ENCODE measurements around the gene PCK2.
A peak's percentile ranks its signal among the peaks of the same experiment; 100 is the strongest.

The PCK2 gene

GRCh38 chr14:24116128-24116814 is 22.2 kb downstream of the PCK2 start:
- DNase-seq (ENCODE audit: low spot score): no peak

GRCh38 chr14:24117179-24117578 is 23.1 kb downstream of the PCK2 start:
- no peak for DNase-seq (ENCODE audit: low spot score)

GRCh38 chr14:24119691-24120090 is 25.6 kb downstream of the PCK2 start:
- no peak for DNase-seq (ENCODE audit: low spot score)

GRCh38 chr14:24121210-24121609 is 27.1 kb downstream of the PCK2 start:
- DNase-seq (ENCODE audit: low spot score): no peak

GRCh38 chr14:24122416-24122815 is 28.3 kb downstream of the PCK2 start:
- no peak for DNase-seq (ENCODE audit: low spot score)

GRCh38 chr14:24122898-24123297 is 28.8 kb downstream of the PCK2 start:
- no peak for DNase-seq (ENCODE audit: low spot score)

GRCh38 chr14:24123424-24124417 is 29.6 kb downstream of the PCK2 start:
- DNase-seq (ENCODE audit: low spot score): no peak

- DNase-seq (ENCODE audit: low spot score): no peak
Measured at GRCh38 chr14:24126939-24127338, 32.8 kb downstream of the PCK2 start.

GRCh38 chr14:24127673-24128072 is 33.6 kb downstream of the PCK2 start:
- no peak for DNase-seq (ENCODE audit: low spot score)

GRCh38 chr14:24129410-24129998 is 35.4 kb downstream of the PCK2 start:
- DNase-seq (ENCODE audit: low spot score): no peak

GRCh38 chr14:24130380-24130716 is 36.2 kb downstream of the PCK2 start, which contains the start of gene FITM1:
Gene FITM1, plus strand, starts transcription at chr14:24130659. Its CDS starts 905 bp downstream, at chr14:24131564.
- no peak for DNase-seq (ENCODE audit: low spot score)

- DNase-seq (ENCODE audit: low spot score): no peak
Measured at GRCh38 chr14:24130717-24131548, 36.8 kb downstream of the PCK2 start.

GRCh38 chr14:24131549-24131966 is 37.4 kb downstream of the PCK2 start:
- DNase-seq (ENCODE audit: low spot score): no peak

- DNase-seq (ENCODE audit: low spot score): no peak
Measured at GRCh38 chr14:24132061-24132685, 38.1 kb downstream of the PCK2 start.

GRCh38 chr14:24132976-24133375 is 38.9 kb downstream of the PCK2 start:
- no peak for DNase-seq (ENCODE audit: low spot score)

GRCh38 chr14:24133735-24134134 is 39.6 kb downstream of the PCK2 start:
- DNase-seq (ENCODE audit: low spot score): no peak

- DNase-seq (ENCODE audit: low spot score): no peak
Measured at GRCh38 chr14:24135584-24135833, 41.4 kb downstream of the PCK2 start.

- DNase-seq (ENCODE audit: low spot score): peak; percentile 98
Measured at GRCh38 chr14:24135834-24136683, 41.9 kb downstream of the PCK2 start, which contains the start of gene PSME1. Gene PSME1, plus strand, starts transcription at chr14:24136194. Its CDS starts 69 bp downstream, at chr14:24136263.

GRCh38 chr14:24136684-24137528 is 42.8 kb downstream of the PCK2 start:
- DNase-seq (ENCODE audit: low spot score): no peak

All from AG08396 (cell line).